ENCODE results near the gene GAK.
"Not testable (repeated sequence)": the region's sequence is repeated elsewhere in the genome, so short reads cannot be mapped to it uniquely, and the experiment has no call there.

GRCh38 chr4:939508-939907, 7.4 kb upstream of the GAK start:
- TF ChIP-seq, protein P1, sequence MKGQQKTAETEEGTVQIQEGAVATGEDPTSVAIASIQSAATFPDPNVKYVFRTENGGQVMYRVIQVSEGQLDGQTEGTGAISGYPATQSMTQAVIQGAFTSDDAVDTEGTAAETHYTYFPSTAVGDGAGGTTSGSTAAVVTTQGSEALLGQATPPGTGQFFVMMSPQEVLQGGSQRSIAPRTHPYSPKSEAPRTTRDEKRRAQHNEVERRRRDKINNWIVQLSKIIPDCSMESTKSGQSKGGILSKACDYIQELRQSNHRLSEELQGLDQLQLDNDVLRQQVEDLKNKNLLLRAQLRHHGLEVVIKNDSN (IDR thresholded peaks at IDR 0.05; ENCODE audit: borderline replicate concordance, low read depth) = not testable (repeated sequence)
- TF ChIP-seq REST (IDR thresholded peaks at IDR 0.05; ENCODE audit: low read depth, low read length); MXI1 (IDR thresholded peaks at IDR 0.05; ENCODE audit: low read depth, low read length); CTCF (IDR thresholded peaks at IDR 0.05): not testable (repeated sequence)

Measured in SK-N-SH (cell line).